GM23248 (cell line): Measurements from ENCODE around the gene BMS1.

Source experiments
- EZH2 ChIP-seq: fragments of 200-600 bp; sonication (generic); IDR thresholded peaks from 2 replicates; pipeline ENCODE4 v1.6.1; 2018; ENCODE audit warnings: antibody characterized with exemption, mild to moderate bottlenecking; ENCODE audit not compliant: insufficient read depth, poor library complexity, severe bottlenecking
- EZH2phosphoT487 ChIP-seq: fragments of 200-600 bp; sonication (generic); IDR thresholded peaks from 2 replicates; pipeline ENCODE4 v1.6.1; 2018; ENCODE audit warnings: antibody characterized with exemption, moderate library complexity, mild to moderate bottlenecking, low read depth; ENCODE audit not compliant: insufficient read depth

- TF ChIP-seq EZH2 (no peak), EZH2phosphoT487 (no peak)
These were observed 2.1 kb upstream of the BMS1 start for GRCh38 chr10:42780456-42780855.
